NK-92 (cell line): ENCODE data around the gene DCP1B.
"Not testable (repeated sequence)": the region's sequence is repeated elsewhere in the genome, so short reads cannot be mapped to it uniquely, and the experiment has no call there.

ENCODE experiments used
- DNase-seq: peaks from one replicate; lab custom pipeline; 2025; ENCODE audit not compliant: unreplicated experiment; lab: John Stamatoyannopoulos, UW

DCP1B gene

GRCh38 chr12:1977109-1977508 lies 27.1 kb downstream of the DCP1B start:
- no peak for DNase-seq

GRCh38 chr12:1974812-1975211 lies 29.4 kb downstream of the DCP1B start:
- no peak for DNase-seq

GRCh38 chr12:1972856-1973317 lies 31.4 kb downstream of the DCP1B start:
- no peak for DNase-seq

- DNase-seq, result no peak
Observed at GRCh38 chr12:1972260-1972659, 32.0 kb downstream of the DCP1B start.

GRCh38 chr12:1970331-1970900 lies 33.8 kb downstream of the DCP1B start:
- DNase-seq, result no peak

- no peak for DNase-seq
Observed at GRCh38 chr12:1966561-1967226, 37.6 kb downstream of the DCP1B start.

GRCh38 chr12:1965916-1966315 lies 38.3 kb downstream of the DCP1B start:
- DNase-seq, result no peak

- no peak for DNase-seq
Observed at GRCh38 chr12:1962051-1963020, 41.9 kb downstream of the DCP1B start.

- DNase-seq, result no peak
Observed at GRCh38 chr12:1956716-1957115, 47.5 kb downstream of the DCP1B start.

GRCh38 chr12:1949771-1950470 lies 54.3 kb downstream of the DCP1B start:
- no peak for DNase-seq

- DNase-seq, result no peak
Observed at GRCh38 chr12:1948883-1949282, 55.4 kb downstream of the DCP1B start.

- no peak for DNase-seq
Observed at GRCh38 chr12:1947081-1947480, 57.2 kb downstream of the DCP1B start.

- DNase-seq, result no peak
Observed at GRCh38 chr12:1946296-1946695, 58.0 kb downstream of the DCP1B start.

- DNase-seq, result not testable (repeated sequence)
Observed at GRCh38 chr12:1945502-1945901, 58.8 kb downstream of the DCP1B start.

- peak; percentile 38 for DNase-seq
Observed at GRCh38 chr12:1939801-1940607, 64.3 kb downstream of the DCP1B start.

- no peak for DNase-seq
Observed at GRCh38 chr12:1939331-1939730, 64.9 kb downstream of the DCP1B start.

GRCh38 chr12:1937481-1938224 lies 66.6 kb downstream of the DCP1B start:
- DNase-seq, result no peak

GRCh38 chr12:1936406-1937320 lies 67.6 kb downstream of the DCP1B start:
- DNase-seq, result no peak
